GM12873 (cell line): Measurements from ENCODE around the gene SPEF1.

Source experiments
- CTCF ChIP-seq: IDR thresholded peaks from 2 replicates; pipeline ENCODE4 v1.5.1; 2012; ENCODE audit warnings: low read depth, mild to moderate bottlenecking, moderate library complexity, low read length, control low read depth; ENCODE audit not compliant: insufficient read depth; ENCODE audit errors: missing control alignments

SPEF1 gene

DNA sequence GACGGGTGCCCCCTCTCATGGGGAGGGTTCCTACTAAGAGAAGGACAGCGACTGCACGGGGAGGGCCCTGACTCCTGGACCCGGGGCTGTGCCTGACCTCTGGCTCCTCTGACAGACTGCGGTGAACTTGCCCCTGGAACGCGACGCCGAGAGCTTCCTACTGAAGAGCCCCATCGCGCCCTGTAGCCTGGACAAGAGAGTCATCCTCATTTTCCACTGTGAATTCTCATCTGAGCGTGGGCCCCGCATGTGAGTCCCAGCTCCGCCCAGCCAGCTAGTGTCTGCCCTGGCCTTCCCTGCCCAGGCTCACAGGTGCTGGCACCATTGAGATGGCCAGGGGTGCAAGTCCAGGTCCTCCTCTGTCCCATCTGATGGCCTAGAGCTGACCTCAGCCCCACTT is 22.0 kb upstream of the SPEF1 start:
- TF ChIP-seq CTCF: no peak

GRCh38 chr20:3802524-3803239 is 21.4 kb upstream of the SPEF1 start:
- no peak for TF ChIP-seq CTCF

- TF ChIP-seq CTCF: no peak
Measured at GRCh38 chr20:3801846-3802245, 20.6 kb upstream of the SPEF1 start.

- TF ChIP-seq CTCF: no peak
Measured at GRCh38 chr20:3801299-3801698, 20.1 kb upstream of the SPEF1 start.

DNA sequence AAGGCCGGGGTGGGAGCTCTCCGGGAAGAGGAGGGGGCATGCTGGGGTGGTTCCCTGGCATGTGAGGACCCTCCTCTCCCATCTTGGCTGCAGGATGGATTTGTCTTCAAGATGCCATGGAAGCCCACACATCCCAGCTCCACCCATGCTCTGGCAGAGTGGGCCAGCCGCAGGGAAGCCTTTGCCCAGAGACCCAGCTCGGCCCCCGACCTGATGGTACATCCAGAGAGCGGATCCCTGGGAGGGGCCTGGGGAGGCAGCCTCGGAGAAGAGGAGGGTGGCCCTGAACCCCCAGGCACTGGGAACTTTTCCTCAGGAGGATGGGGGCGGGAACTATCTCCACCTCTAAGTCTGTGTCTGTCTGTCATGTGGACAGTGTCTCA is 19.6 kb upstream of the SPEF1 start:
- no peak for TF ChIP-seq CTCF

DNA sequence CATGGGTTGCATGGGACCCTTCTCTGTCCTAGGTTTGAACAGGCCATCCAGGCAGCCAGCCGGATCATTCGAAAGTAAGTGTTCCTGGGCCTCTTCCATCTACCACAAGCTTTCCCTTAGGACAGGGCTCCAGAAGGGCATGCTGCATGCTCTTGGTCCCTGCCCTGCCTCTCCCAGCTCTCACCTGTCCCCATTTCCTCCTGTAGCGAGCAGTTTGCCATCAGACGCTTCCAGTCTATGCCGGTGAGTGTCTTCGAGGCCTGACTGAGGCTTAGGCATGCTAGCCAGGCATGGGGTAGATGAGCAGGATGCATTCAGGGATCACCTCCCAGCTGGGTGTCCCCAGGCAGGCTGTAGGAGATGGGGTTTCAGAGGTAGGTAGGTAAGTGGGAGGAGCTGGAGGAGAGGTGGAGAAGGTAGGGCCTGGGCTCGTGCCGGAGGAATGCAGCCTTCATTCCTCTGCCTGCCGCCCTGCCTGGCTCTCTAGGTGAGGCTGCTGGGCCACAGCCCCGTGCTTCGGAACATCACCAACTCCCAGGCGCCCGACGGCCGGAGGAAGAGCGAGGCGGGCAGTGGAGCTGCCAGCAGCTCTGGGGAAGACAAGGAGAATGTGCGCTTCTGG is 19.1 kb upstream of the SPEF1 start:
- TF ChIP-seq CTCF: no peak

- TF ChIP-seq CTCF: no peak
Measured at GRCh38 chr20:3798908-3799248, 17.6 kb upstream of the SPEF1 start.
